ENCODE measurements around the gene SKI. TPM values are rescaled to one million over a fixed set of nuclear protein-coding genes. Genes with fewer than 3 reads are reported as not detected.

SKI gene
- total RNA-seq, 1 experiment from 2014 or later, result 13.1 TPM

- Histone ChIP-seq H3K9me3 (replicated peaks) (no peaks in the 10 kb centered on the region), H3K4me1 (peaks cover 14% of the 10 kb centered on the region), H3K4me3 (peak overlapping the region; percentile 93), H3K27me3 (peaks cover 18% of the 10 kb centered on the region), H3K36me3 (no peaks in the 10 kb centered on the region), H3K27ac (peak overlapping the region; percentile 62; the same call in 1 of the 2 replicates)
- peak; percentile 97 to 98 for DNase-seq
These were observed 568 bp upstream of the SKI start for GRCh38 chr1:2227346-2228156.

GRCh38 chr1:2228694-2229036 is 546 bp downstream of the SKI start:
- peaks cover 18% of the 10 kb centered on the region for H3K4me1 ChIP-seq
- H3K4me3 ChIP-seq, result peak overlapping the region; percentile 61
- H3K9me3 ChIP-seq (replicated peaks), result no peaks in the 10 kb centered on the region
- peaks cover 13% of the 10 kb centered on the region for H3K27me3 ChIP-seq
- H3K27ac ChIP-seq, result no peak overlapping the region
- DNase-seq, result no peak
- no peaks in the 10 kb centered on the region for H3K36me3 ChIP-seq

GRCh38 chr1:2229037-2229864 is 1.1 kb downstream of the SKI start:
- H3K4me1 ChIP-seq, result peaks cover 18% of the 10 kb centered on the region

GRCh38 chr1:2229911-2230731 is 2.0 kb downstream of the SKI start:
- peak in 1 of 2 experiments; percentile 55 for DNase-seq
- Histone ChIP-seq H3K4me1 (peaks cover 18% of the 10 kb centered on the region), H3K27ac (peak overlapping the region; percentile 8; the same call in 1 of the 2 replicates), H3K36me3 (no peaks in the 10 kb centered on the region), H3K9me3 (replicated peaks) (no peaks in the 10 kb centered on the region), H3K4me3 (peak overlapping the region; percentile 61), H3K27me3 (peaks cover 7% of the 10 kb centered on the region)

More at GRCh38 chr1:2229037-2229864, 1.1 kb downstream of the SKI start:
- peak; percentile 74 to 75 for DNase-seq
- no peaks in the 10 kb centered on the region for H3K36me3 ChIP-seq
- no peaks in the 10 kb centered on the region for H3K9me3 ChIP-seq (replicated peaks)
- peak overlapping the region; percentile 61 for H3K4me3 ChIP-seq
- peaks cover 13% of the 10 kb centered on the region for H3K27me3 ChIP-seq
- peak overlapping the region; percentile 8; the same call in 1 of the 2 replicates for H3K27ac ChIP-seq

GRCh38 chr1:2230781-2231531 is 2.8 kb downstream of the SKI start:
- Histone ChIP-seq H3K4me3 (peak overlapping the region; percentile 61), H3K9me3 (replicated peaks) (no peaks in the 10 kb centered on the region), H3K36me3 (no peaks in the 10 kb centered on the region), H3K27me3 (peaks cover 7% of the 10 kb centered on the region), H3K27ac (no peak overlapping the region), H3K4me1 (peaks cover 18% of the 10 kb centered on the region)
- DNase-seq, result no peak

- H3K9me3 ChIP-seq (replicated peaks), result no peaks in the 10 kb centered on the region
- peak overlapping the region; percentile 61 for H3K4me3 ChIP-seq
- H3K27ac ChIP-seq, result no peak overlapping the region
- H3K27me3 ChIP-seq, result peaks cover 2% of the 10 kb centered on the region; the same call in 1 of the 2 replicates
- no peaks in the 10 kb centered on the region for H3K36me3 ChIP-seq
- peaks cover 18% of the 10 kb centered on the region for H3K4me1 ChIP-seq
- DNase-seq, result peak; percentile 60 to 61
These were observed 3.6 kb downstream of the SKI start for GRCh38 chr1:2231532-2232254.

GRCh38 chr1:2232255-2232915 is 4.3 kb downstream of the SKI start:
- H3K9me3 ChIP-seq (replicated peaks), result no peaks in the 10 kb centered on the region
- no peak for DNase-seq
- H3K36me3 ChIP-seq, result no peaks in the 10 kb centered on the region
- no peak overlapping the region for H3K27ac ChIP-seq
- no peak overlapping the region for H3K4me3 ChIP-seq
- H3K27me3 ChIP-seq, result no peaks in the 10 kb centered on the region
- peaks cover 18% of the 10 kb centered on the region for H3K4me1 ChIP-seq

- Histone ChIP-seq H3K27me3 (no peaks in the 10 kb centered on the region), H3K9me3 (replicated peaks) (no peaks in the 10 kb centered on the region), H3K36me3 (no peaks in the 10 kb centered on the region), H3K4me1 (peaks cover 18% of the 10 kb centered on the region), H3K27ac (no peak overlapping the region), H3K4me3 (no peak overlapping the region)
- peak in 1 of 2 experiments; percentile 37 for DNase-seq
These were observed 4.9 kb downstream of the SKI start for GRCh38 chr1:2232916-2233438.

GRCh38 chr1:2233468-2233867 is 5.3 kb downstream of the SKI start:
- no peak for DNase-seq

GRCh38 chr1:2233997-2234761 is 6.1 kb downstream of the SKI start:
- Histone ChIP-seq H3K27me3 (no peaks in the 10 kb centered on the region), H3K36me3 (no peaks in the 10 kb centered on the region), H3K9me3 (replicated peaks) (no peaks in the 10 kb centered on the region), H3K27ac (no peak overlapping the region), H3K4me3 (no peak overlapping the region), H3K4me1 (peaks cover 18% of the 10 kb centered on the region)
- DNase-seq, result no peak

More at GRCh38 chr1:2233468-2233867, 5.3 kb downstream of the SKI start:
- no peaks in the 10 kb centered on the region for H3K36me3 ChIP-seq
- H3K27me3 ChIP-seq, result no peaks in the 10 kb centered on the region
- no peak overlapping the region for H3K4me3 ChIP-seq
- H3K27ac ChIP-seq, result no peak overlapping the region
- no peaks in the 10 kb centered on the region for H3K9me3 ChIP-seq (replicated peaks)
- peaks cover 18% of the 10 kb centered on the region for H3K4me1 ChIP-seq

- H3K4me1 ChIP-seq, result peaks cover 18% of the 10 kb centered on the region
- no peaks in the 10 kb centered on the region for H3K27me3 ChIP-seq
- H3K4me3 ChIP-seq, result no peak overlapping the region
- no peaks in the 10 kb centered on the region for H3K36me3 ChIP-seq
- H3K9me3 ChIP-seq (replicated peaks), result no peaks in the 10 kb centered on the region
- no peak for DNase-seq
- H3K27ac ChIP-seq, result no peak overlapping the region
These were observed 6.6 kb downstream of the SKI start for GRCh38 chr1:2234762-2235113.

GRCh38 chr1:2235300-2235998 is 7.3 kb downstream of the SKI start:
- Histone ChIP-seq H3K4me3 (no peak overlapping the region), H3K27ac (no peak overlapping the region), H3K27me3 (no peaks in the 10 kb centered on the region), H3K9me3 (replicated peaks) (no peaks in the 10 kb centered on the region), H3K4me1 (peaks cover 18% of the 10 kb centered on the region), H3K36me3 (no peaks in the 10 kb centered on the region)
- no peak for DNase-seq
